ENCODE measurements around the gene DGKB.

Gene DGKB

DNA sequence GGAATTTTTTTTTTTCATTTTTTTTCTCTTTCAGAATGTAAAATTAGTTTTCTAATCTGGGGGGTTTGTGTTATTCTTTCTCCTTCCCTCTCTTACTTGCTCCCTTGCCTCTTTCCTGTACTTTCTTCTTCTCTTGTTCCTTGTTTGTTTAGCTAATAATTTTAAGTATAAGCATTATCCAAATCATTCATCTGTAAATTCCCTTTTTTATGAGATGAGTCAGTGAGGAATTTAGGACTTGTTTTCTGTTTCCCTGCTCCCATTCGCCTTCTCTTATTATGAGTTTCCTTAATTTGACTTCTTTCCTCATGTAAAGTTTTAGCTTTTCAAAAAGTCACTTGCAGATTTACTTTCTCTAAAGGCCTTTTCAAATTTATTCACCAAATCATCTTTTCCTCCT is 758.4 kb downstream of the DGKB start:
- no peak for TF ChIP-seq EZH2phosphoT487 (IDR thresholded peaks at IDR 0.05; ENCODE audit: low read length)
- TF ChIP-seq EZH2 (optimal IDR thresholded peaks at IDR 0.05; ENCODE audit: low read depth, low read length): no peak
- TF ChIP-seq CTCF (IDR thresholded peaks at IDR 0.05; ENCODE audit: low read length): no peak
- no peaks in the 10 kb centered on the region for H3K9me2 ChIP-seq (replicated peaks; ENCODE audit: insufficient read depth, low read length)
- H4K20me1 ChIP-seq (ENCODE audit: insufficient read depth, low read length): no peaks in the 10 kb centered on the region
- H3K9ac ChIP-seq (ENCODE audit: low read length): no peak overlapping the region
- no peak overlapping the region for H2AFZ ChIP-seq (ENCODE audit: low read length)
- H3F3A ChIP-seq (ENCODE audit: insufficient read depth, low read length): no peaks in the 10 kb centered on the region
- no peaks in the 10 kb centered on the region for H3K27me3 ChIP-seq (replicated peaks; ENCODE audit: insufficient read depth, low read length)
- no peak overlapping the region for H3K27ac ChIP-seq (ENCODE audit: low read length)
- no peak overlapping the region for H3K4me2 ChIP-seq (ENCODE audit: low read depth, low read length)
- DNase-seq: no peak
- no peaks in the 10 kb centered on the region for H3K4me1 ChIP-seq (ENCODE audit: low read length)
- no peaks in the 10 kb centered on the region for H3K9me3 ChIP-seq (replicated peaks; ENCODE audit: insufficient read depth, low read length)
- H3K4me3 ChIP-seq (ENCODE audit: low read length): no peak overlapping the region
- no peaks in the 10 kb centered on the region for H3K36me3 ChIP-seq (replicated peaks; ENCODE audit: insufficient read depth, low read length)
- no peaks in the 10 kb centered on the region for H3K79me2 ChIP-seq (ENCODE audit: low read length)

DNA sequence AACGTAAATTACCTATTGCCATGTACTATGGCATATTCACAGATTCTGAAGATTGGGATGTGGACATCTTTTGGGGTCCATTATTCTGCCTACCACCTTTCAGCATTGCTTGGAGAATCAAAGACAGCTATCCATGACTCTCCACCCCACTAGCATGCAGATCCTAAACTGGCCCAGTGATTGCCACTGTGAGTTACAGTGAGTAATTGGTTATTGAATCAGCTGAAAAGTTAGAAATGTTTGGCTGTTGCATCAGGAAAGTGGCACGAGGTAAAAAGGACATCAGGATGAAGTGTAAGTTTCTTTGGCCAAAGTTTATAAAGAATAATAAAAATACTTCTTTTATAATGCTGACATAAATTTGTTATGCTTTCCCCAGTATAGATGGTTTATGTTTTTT is 764.9 kb downstream of the DGKB start:
- TF ChIP-seq EZH2phosphoT487 (IDR thresholded peaks at IDR 0.05; ENCODE audit: low read length) (no peak), CTCF (IDR thresholded peaks at IDR 0.05; ENCODE audit: low read length) (no peak), EZH2 (optimal IDR thresholded peaks at IDR 0.05; ENCODE audit: low read depth, low read length) (no peak)
- no peaks in the 10 kb centered on the region for H3K27me3 ChIP-seq (replicated peaks; ENCODE audit: insufficient read depth, low read length)
- no peaks in the 10 kb centered on the region for H4K20me1 ChIP-seq (ENCODE audit: insufficient read depth, low read length)
- H3K4me2 ChIP-seq (ENCODE audit: low read depth, low read length): no peak overlapping the region
- no peaks in the 10 kb centered on the region for H3K9me2 ChIP-seq (replicated peaks; ENCODE audit: insufficient read depth, low read length)
- H3K4me1 ChIP-seq (ENCODE audit: low read length): no peaks in the 10 kb centered on the region
- DNase-seq: no peak
- H3F3A ChIP-seq (ENCODE audit: insufficient read depth, low read length): no peaks in the 10 kb centered on the region
- H3K79me2 ChIP-seq (ENCODE audit: low read length): no peaks in the 10 kb centered on the region
- no peak overlapping the region for H3K27ac ChIP-seq (ENCODE audit: low read length)
- H3K4me3 ChIP-seq (ENCODE audit: low read length): no peak overlapping the region
- no peaks in the 10 kb centered on the region for H3K36me3 ChIP-seq (replicated peaks; ENCODE audit: insufficient read depth, low read length)
- H3K9me3 ChIP-seq (replicated peaks; ENCODE audit: insufficient read depth, low read length): no peaks in the 10 kb centered on the region
- no peak overlapping the region for H3K9ac ChIP-seq (ENCODE audit: low read length)
- H2AFZ ChIP-seq (ENCODE audit: low read length): no peak overlapping the region

DNA sequence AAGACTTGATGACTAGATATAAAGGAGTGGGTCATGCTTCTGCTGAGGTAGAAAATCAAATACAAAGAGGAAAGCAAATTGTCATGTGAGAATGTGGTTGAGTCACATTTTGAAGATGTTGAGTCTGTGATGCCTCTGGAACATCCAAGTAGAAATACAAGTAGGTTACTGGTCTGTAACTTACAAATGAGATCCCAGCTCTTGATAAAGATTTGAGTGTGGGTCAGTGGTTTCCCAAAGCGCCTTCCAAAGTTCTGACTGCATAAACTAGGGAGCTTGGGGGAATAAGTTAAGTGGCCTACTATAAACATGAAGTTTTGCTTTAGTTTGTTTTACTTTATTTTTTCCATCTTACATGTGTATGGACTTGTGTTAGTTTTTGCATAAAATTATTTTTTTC is 768.8 kb downstream of the DGKB start:
- Histone ChIP-seq H3K4me3 (ENCODE audit: low read length) (no peak overlapping the region), H3F3A (ENCODE audit: insufficient read depth, low read length) (no peaks in the 10 kb centered on the region), H3K9me2 (replicated peaks; ENCODE audit: insufficient read depth, low read length) (no peaks in the 10 kb centered on the region), H3K36me3 (replicated peaks; ENCODE audit: insufficient read depth, low read length) (no peaks in the 10 kb centered on the region), H3K9me3 (replicated peaks; ENCODE audit: insufficient read depth, low read length) (no peaks in the 10 kb centered on the region), H3K27me3 (replicated peaks; ENCODE audit: insufficient read depth, low read length) (no peaks in the 10 kb centered on the region), H3K4me1 (ENCODE audit: low read length) (no peaks in the 10 kb centered on the region), H4K20me1 (ENCODE audit: insufficient read depth, low read length) (no peaks in the 10 kb centered on the region), H3K4me2 (ENCODE audit: low read depth, low read length) (no peak overlapping the region), H3K79me2 (ENCODE audit: low read length) (no peaks in the 10 kb centered on the region), H2AFZ (ENCODE audit: low read length) (no peak overlapping the region), H3K27ac (ENCODE audit: low read length) (no peak overlapping the region), H3K9ac (ENCODE audit: low read length) (no peak overlapping the region)
- no peak for DNase-seq
- TF ChIP-seq EZH2 (optimal IDR thresholded peaks at IDR 0.05; ENCODE audit: low read depth, low read length) (no peak), CTCF (IDR thresholded peaks at IDR 0.05; ENCODE audit: low read length) (no peak), EZH2phosphoT487 (IDR thresholded peaks at IDR 0.05; ENCODE audit: low read length) (no peak)

Measured in MM.1S (cell line).